Endodermal cell (in vitro differentiated cells): Measurements from ENCODE around the gene CTNND2. TPM values are rescaled to one million over a fixed set of nuclear protein-coding genes. Genes with fewer than 3 reads are reported as not detected.
A peak's percentile ranks its signal among the peaks of the same experiment; 100 is the strongest.

Experiments used
- DNase-seq: peaks from one replicate; pipeline ENCODE4 v3.0.0-alpha.2; 2017
- H3K27ac ChIP-seq: 2 replicates; pipeline ENCODE4 v1.5.1; 2013; ENCODE audit warnings: mild to moderate bottlenecking, low read depth, low read length, moderate library complexity
- H3K27me3 ChIP-seq: 2 replicates; pipeline ENCODE4 v1.6.1; 2013; ENCODE audit warnings: mild to moderate bottlenecking, low read length, moderate library complexity; ENCODE audit not compliant: insufficient read depth, control insufficient read depth, poor library complexity, severe bottlenecking
- H3K36me3 ChIP-seq: 2 replicates; pipeline ENCODE4 v1.7.0; 2013; ENCODE audit warnings: mild to moderate bottlenecking, low read length, moderate library complexity; ENCODE audit not compliant: control insufficient read depth, insufficient read depth
- H3K4me1 ChIP-seq: one replicate; pipeline ENCODE4 v1.7.0; 2013; ENCODE audit warnings: low read length; ENCODE audit not compliant: control insufficient read depth, insufficient read depth
- H3K4me3 ChIP-seq: 2 replicates; pipeline ENCODE4 v1.5.1; 2013; ENCODE audit warnings: mild to moderate bottlenecking, low read length, moderate library complexity
- H3K9ac ChIP-seq: 2 replicates; pipeline ENCODE4 v1.6.1; 2013; ENCODE audit warnings: mild to moderate bottlenecking, low read length, moderate library complexity; ENCODE audit not compliant: poor library complexity, severe bottlenecking; ENCODE audit errors: extremely low read depth
- H3K9me3 ChIP-seq: 2 replicates; pipeline ENCODE4 v1.6.1; 2013; ENCODE audit warnings: mild to moderate bottlenecking, low read length, moderate library complexity; ENCODE audit not compliant: control insufficient read depth
- H3K27ac Mint-ChIP-seq: 2 replicates; pipeline ENCODE4 v1.8.0; 2020; ENCODE audit warnings: mixed read lengths
- H3K27me3 Mint-ChIP-seq: 2 replicates; pipeline ENCODE4 v1.8.0; 2021; ENCODE audit warnings: mild to moderate bottlenecking, mixed read lengths; ENCODE audit not compliant: insufficient read depth
- H3K36me3 Mint-ChIP-seq: 2 replicates; pipeline ENCODE4 v1.8.0; 2020; ENCODE audit warnings: low read depth, mixed read lengths
- H3K4me1 Mint-ChIP-seq: 2 replicates; pipeline ENCODE4 v1.8.0; 2020; ENCODE audit warnings: mixed read lengths
- H3K4me3 Mint-ChIP-seq: 2 replicates; pipeline ENCODE4 v1.8.0; 2020; ENCODE audit warnings: mild to moderate bottlenecking, moderate library complexity, mixed read lengths
- H3K9me3 Mint-ChIP-seq: 2 replicates; pipeline ENCODE4 v1.8.0; 2020; ENCODE audit warnings: mild to moderate bottlenecking, mixed read lengths
- WGBS, 2 experiments: methylation state at CpG; one replicate each; pipeline versions ENCODE4 v1.1.5 to v1.1.7; 2013; ENCODE audit warnings: missing lambda C conversion rate in 2 of 2, mixed read lengths in 1 of 2; ENCODE audit not compliant: insufficient coverage in 1 of 2, insufficient read length in 1 of 2; 5-methylcytosine and 5-hydroxymethylcytosine counted together
- total RNA-seq, 2 donors: library from RNA; stranded (reverse); fragmentation: NEBNext Ultra II Directional in 1 of 2; extraction: Animal tissue kit (Norgen Biotek cat#: 25700) in 1 of 2; gene quantifications; 2 replicates in 1 of 2; 3 replicates in 1 of 2; pipeline ENCODE4 v1.2.1, GENCODE V29; 2021
- TF ChIP-seq, protein P1 (sequence below): fragments of 200-600 bp; sonication (generic); conservative IDR thresholded peaks from 2 replicates; pipeline ENCODE4 v1.5.0; 2021; ENCODE audit warnings: antibody characterized with exemption, mild to moderate bottlenecking

Gene CTNND2
- total RNA-seq, 2 donors from 2014 or later, result 6.5 to 10.3 TPM

DNA sequence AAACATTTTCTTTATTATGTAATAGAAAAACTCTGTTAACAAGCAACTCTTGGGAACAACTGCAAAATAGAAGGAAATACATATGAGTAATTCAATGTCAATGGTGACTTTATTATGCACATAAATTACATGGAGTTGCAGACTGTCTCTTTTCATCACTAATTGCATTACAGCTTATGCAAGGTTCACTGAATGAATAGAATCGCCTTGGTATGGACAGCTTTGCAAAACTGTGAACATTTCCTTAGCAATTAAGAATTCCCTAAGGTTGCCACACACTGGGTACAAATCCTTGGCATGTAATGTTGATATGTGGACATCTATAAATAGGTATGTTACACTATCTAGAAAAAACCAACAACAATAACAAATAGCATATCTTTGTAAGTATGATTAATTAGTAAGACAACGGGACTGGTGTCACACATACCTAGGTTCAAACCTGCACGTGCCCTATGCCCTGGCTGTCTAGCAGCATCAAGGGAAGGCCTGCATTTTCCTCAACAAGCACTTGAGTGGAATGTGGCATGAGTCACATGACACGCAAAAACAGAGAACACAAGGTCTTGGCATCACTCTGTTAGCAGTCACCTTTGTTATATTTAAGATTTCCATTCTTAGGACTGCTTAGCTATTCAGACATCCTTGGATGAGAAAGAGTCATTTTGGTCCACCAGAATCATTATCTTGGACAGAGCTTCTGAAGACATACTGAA, 263.9 kb downstream of the CTNND2 start:
- DNase-seq, result no peak
- no peak overlapping the region for H3K27ac ChIP-seq
- Mint-ChIP-seq H3K27me3 (no peaks in the 10 kb centered on the region), H3K4me3 (no peak overlapping the region), H3K36me3 (no peaks in the 10 kb centered on the region), H3K4me1 (no peaks in the 10 kb centered on the region), H3K9me3 (peaks cover 2% of the 10 kb centered on the region), H3K27ac (no peak overlapping the region)
- no peaks in the 10 kb centered on the region for H3K9me3 ChIP-seq
- TF ChIP-seq, protein P1, sequence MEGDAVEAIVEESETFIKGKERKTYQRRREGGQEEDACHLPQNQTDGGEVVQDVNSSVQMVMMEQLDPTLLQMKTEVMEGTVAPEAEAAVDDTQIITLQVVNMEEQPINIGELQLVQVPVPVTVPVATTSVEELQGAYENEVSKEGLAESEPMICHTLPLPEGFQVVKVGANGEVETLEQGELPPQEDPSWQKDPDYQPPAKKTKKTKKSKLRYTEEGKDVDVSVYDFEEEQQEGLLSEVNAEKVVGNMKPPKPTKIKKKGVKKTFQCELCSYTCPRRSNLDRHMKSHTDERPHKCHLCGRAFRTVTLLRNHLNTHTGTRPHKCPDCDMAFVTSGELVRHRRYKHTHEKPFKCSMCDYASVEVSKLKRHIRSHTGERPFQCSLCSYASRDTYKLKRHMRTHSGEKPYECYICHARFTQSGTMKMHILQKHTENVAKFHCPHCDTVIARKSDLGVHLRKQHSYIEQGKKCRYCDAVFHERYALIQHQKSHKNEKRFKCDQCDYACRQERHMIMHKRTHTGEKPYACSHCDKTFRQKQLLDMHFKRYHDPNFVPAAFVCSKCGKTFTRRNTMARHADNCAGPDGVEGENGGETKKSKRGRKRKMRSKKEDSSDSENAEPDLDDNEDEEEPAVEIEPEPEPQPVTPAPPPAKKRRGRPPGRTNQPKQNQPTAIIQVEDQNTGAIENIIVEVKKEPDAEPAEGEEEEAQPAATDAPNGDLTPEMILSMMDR, result no peak
- H3K4me1 ChIP-seq, result no peaks in the 10 kb centered on the region
- H3K9ac ChIP-seq, result no peak overlapping the region
- no peaks in the 10 kb centered on the region for H3K27me3 ChIP-seq
- 91 to 100% methylated on average over 3 to 4 of the region's 4 CpGs for WGBS, 2 experiments
- H3K4me3 ChIP-seq, result no peak overlapping the region
- H3K36me3 ChIP-seq, result no peaks in the 10 kb centered on the region

GRCh38 chr5:11622785-11623184, 281.5 kb downstream of the CTNND2 start:
- WGBS, 2 experiments, result 91 to 93% methylated on average over 2 to 4 of the region's 4 CpGs

GRCh38 chr5:11620172-11620571, 284.1 kb downstream of the CTNND2 start:
- TF ChIP-seq, protein P1, result no peak
- no peak overlapping the region for H3K9ac ChIP-seq
- no peaks in the 10 kb centered on the region for H3K36me3 Mint-ChIP-seq
- no peak overlapping the region for H3K4me3 Mint-ChIP-seq
- H3K27ac Mint-ChIP-seq, result no peak overlapping the region
- H3K36me3 ChIP-seq, result no peaks in the 10 kb centered on the region
- H3K4me1 Mint-ChIP-seq, result no peaks in the 10 kb centered on the region
- H3K4me1 ChIP-seq, result no peaks in the 10 kb centered on the region
- H3K27me3 Mint-ChIP-seq, result no peaks in the 10 kb centered on the region
- no peak overlapping the region for H3K27ac ChIP-seq
- WGBS, 2 experiments, result 90 to 92% methylated on average over 2 to 3 of the region's 3 CpGs
- no peak overlapping the region for H3K4me3 ChIP-seq
- H3K27me3 ChIP-seq, result no peaks in the 10 kb centered on the region
- peaks cover 7% of the 10 kb centered on the region for H3K9me3 Mint-ChIP-seq
- DNase-seq, result peak; percentile 50
- H3K9me3 ChIP-seq, result no peaks in the 10 kb centered on the region

More at GRCh38 chr5:11622785-11623184, 281.5 kb downstream of the CTNND2 start:
- TF ChIP-seq, protein P1, result no peak
- H3K9ac ChIP-seq, result no peak overlapping the region
- no peak for DNase-seq
- H3K9me3 Mint-ChIP-seq, result peaks cover 7% of the 10 kb centered on the region
- H3K36me3 Mint-ChIP-seq, result no peaks in the 10 kb centered on the region
- no peaks in the 10 kb centered on the region for H3K4me1 Mint-ChIP-seq
- no peaks in the 10 kb centered on the region for H3K4me1 ChIP-seq
- no peak overlapping the region for H3K27ac Mint-ChIP-seq
- H3K9me3 ChIP-seq, result no peaks in the 10 kb centered on the region
- H3K4me3 Mint-ChIP-seq, result no peak overlapping the region
- no peaks in the 10 kb centered on the region for H3K27me3 Mint-ChIP-seq
- H3K27ac ChIP-seq, result no peak overlapping the region
- no peaks in the 10 kb centered on the region for H3K36me3 ChIP-seq
- no peak overlapping the region for H3K4me3 ChIP-seq
- no peaks in the 10 kb centered on the region for H3K27me3 ChIP-seq
